Superior temporal gyrus (tissue), 1 donor: Measurements from ENCODE around the gene MYH7B.

ENCODE experiments used
- DNase-seq: peaks from one replicate; pipeline ENCODE4 v3.0.0-alpha.2; 2016; ENCODE audit errors: extremely low spot score

MYH7B gene

GRCh38 chr20:34992751-34993417, 37.2 kb downstream of the MYH7B start:
- no peak for DNase-seq

GRCh38 chr20:34993941-34994508, 38.4 kb downstream of the MYH7B start:
- no peak for DNase-seq

GRCh38 chr20:34994509-34995131, 39.0 kb downstream of the MYH7B start:
- DNase-seq: no peak

- DNase-seq: no peak
Measured at GRCh38 chr20:34995192-34995591, 39.5 kb downstream of the MYH7B start.

GRCh38 chr20:34995696-34996095, 40.0 kb downstream of the MYH7B start:
- no peak for DNase-seq

GRCh38 chr20:34996243-34997028, 40.8 kb downstream of the MYH7B start:
- no peak for DNase-seq

- peak; percentile 69 for DNase-seq
Measured at GRCh38 chr20:34997131-34997561, 41.5 kb downstream of the MYH7B start.

- no peak for DNase-seq
Measured at GRCh38 chr20:34997774-34998173, 42.1 kb downstream of the MYH7B start.

- no peak for DNase-seq
Measured at GRCh38 chr20:34998331-34998950, 42.8 kb downstream of the MYH7B start.

GRCh38 chr20:34999021-34999451, 43.4 kb downstream of the MYH7B start:
- no peak for DNase-seq

GRCh38 chr20:34999782-35000181, 44.1 kb downstream of the MYH7B start:
- DNase-seq: no peak

GRCh38 chr20:35000311-35000921, 44.7 kb downstream of the MYH7B start:
- no peak for DNase-seq

GRCh38 chr20:35000922-35001595, 45.4 kb downstream of the MYH7B start:
- no peak for DNase-seq

GRCh38 chr20:35001596-35002362, 46.1 kb downstream of the MYH7B start:
- no peak for DNase-seq

- no peak for DNase-seq
Measured at GRCh38 chr20:35002426-35003210, 47.0 kb downstream of the MYH7B start.

GRCh38 chr20:35003211-35004031, 47.8 kb downstream of the MYH7B start:
- no peak for DNase-seq

- no peak for DNase-seq
Measured at GRCh38 chr20:35004051-35004725, 48.5 kb downstream of the MYH7B start.
